Measurements from ENCODE around the gene ZFP36L2. TPM values are rescaled to one million over a fixed set of nuclear protein-coding genes. Genes with fewer than 3 reads are reported as not detected.

Gene ZFP36L2
- polyA plus RNA-seq, 1 of the 3 experiments (the other 2 are of a cell fraction): 18.4 TPM

DNA sequence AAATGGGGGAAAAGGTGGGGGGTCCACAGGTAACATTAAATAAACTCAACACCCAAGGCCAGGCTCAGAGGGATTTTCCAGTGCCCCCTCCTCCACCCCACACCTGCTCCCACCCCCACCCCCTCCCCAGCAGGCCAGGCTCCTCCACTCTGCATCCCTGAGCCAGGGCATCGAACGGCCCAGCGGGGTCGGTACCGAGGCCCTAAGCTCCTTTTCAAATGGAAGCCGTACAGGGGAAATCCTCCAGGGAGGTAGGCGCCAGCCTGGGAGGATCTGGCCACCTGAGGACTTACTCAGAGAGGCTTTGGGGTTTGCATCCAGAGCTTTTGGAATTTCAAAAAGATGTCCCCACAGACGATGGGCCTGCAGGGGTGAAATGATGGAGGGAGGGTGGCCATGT, 46.5 kb downstream of the ZFP36L2 start:
- 95% methylated on average over 8 of the region's 8 CpGs for WGBS (ENCODE audit: low lambda C conversion rate)
- Histone ChIP-seq H4K20me1 (ENCODE audit: insufficient read depth) (no peaks in the 10 kb centered on the region), H3K27me3 (ENCODE audit: insufficient read depth) (no peaks in the 10 kb centered on the region), H3K9me3 (no peaks in the 10 kb centered on the region), H3K9me2 (no peaks in the 10 kb centered on the region), H3K4me2 (no peak overlapping the region), H3F3A (replicated peaks; ENCODE audit: insufficient read depth) (peaks cover 5% of the 10 kb centered on the region), H2AFZ (ENCODE audit: low read depth) (no peak overlapping the region), H3K36me3 (replicated peaks in 1 of 2; ENCODE audit: control insufficient read depth in 1 of 2, insufficient read depth in 2 of 2, low read length in 1 of 2) (no peaks in the 10 kb centered on the region), H3K4me1 (ENCODE audit: control insufficient read depth in 1 of 2, insufficient read depth in 2 of 2, low read depth in 1 of 2, low read length in 1 of 2) (peaks cover 8 to 10% of the 10 kb centered on the region in 2 experiments; a peak in 3 of 4 replicates), H3K79me2 (ENCODE audit: insufficient read depth) (no peaks in the 10 kb centered on the region), H3K4me3 (ENCODE audit: low read depth in 2 of 2, low read length in 1 of 2) (no peak overlapping the region), H3K9ac (no peak overlapping the region), H3K27ac (ENCODE audit: low read depth in 2 of 2, low read length in 1 of 2) (no peak overlapping the region)
- TF ChIP-seq, protein P1, sequence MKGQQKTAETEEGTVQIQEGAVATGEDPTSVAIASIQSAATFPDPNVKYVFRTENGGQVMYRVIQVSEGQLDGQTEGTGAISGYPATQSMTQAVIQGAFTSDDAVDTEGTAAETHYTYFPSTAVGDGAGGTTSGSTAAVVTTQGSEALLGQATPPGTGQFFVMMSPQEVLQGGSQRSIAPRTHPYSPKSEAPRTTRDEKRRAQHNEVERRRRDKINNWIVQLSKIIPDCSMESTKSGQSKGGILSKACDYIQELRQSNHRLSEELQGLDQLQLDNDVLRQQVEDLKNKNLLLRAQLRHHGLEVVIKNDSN (IDR thresholded peaks at IDR 0.05; ENCODE audit: borderline replicate concordance, low read depth): no peak
- TF ChIP-seq, protein P2, sequence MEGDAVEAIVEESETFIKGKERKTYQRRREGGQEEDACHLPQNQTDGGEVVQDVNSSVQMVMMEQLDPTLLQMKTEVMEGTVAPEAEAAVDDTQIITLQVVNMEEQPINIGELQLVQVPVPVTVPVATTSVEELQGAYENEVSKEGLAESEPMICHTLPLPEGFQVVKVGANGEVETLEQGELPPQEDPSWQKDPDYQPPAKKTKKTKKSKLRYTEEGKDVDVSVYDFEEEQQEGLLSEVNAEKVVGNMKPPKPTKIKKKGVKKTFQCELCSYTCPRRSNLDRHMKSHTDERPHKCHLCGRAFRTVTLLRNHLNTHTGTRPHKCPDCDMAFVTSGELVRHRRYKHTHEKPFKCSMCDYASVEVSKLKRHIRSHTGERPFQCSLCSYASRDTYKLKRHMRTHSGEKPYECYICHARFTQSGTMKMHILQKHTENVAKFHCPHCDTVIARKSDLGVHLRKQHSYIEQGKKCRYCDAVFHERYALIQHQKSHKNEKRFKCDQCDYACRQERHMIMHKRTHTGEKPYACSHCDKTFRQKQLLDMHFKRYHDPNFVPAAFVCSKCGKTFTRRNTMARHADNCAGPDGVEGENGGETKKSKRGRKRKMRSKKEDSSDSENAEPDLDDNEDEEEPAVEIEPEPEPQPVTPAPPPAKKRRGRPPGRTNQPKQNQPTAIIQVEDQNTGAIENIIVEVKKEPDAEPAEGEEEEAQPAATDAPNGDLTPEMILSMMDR (IDR thresholded peaks at IDR 0.05): no peak
- TF ChIP-seq POLR2AphosphoS5 (IDR thresholded peaks at IDR 0.05; ENCODE audit: low read depth, low read length): no peak
- no peak for TF ChIP-seq NFIC (IDR thresholded peaks at IDR 0.05; ENCODE audit: borderline replicate concordance)
- TF ChIP-seq, protein P3, sequence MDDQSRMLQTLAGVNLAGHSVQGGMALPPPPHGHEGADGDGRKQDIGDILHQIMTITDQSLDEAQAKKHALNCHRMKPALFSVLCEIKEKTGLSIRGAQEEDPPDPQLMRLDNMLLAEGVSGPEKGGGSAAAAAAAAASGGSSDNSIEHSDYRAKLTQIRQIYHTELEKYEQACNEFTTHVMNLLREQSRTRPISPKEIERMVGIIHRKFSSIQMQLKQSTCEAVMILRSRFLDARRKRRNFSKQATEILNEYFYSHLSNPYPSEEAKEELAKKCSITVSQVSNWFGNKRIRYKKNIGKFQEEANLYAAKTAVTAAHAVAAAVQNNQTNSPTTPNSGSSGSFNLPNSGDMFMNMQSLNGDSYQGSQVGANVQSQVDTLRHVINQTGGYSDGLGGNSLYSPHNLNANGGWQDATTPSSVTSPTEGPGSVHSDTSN (IDR thresholded peaks at IDR 0.05): no peak
- no peak for TF ChIP-seq RXRA (IDR thresholded peaks at IDR 0.05; ENCODE audit: borderline replicate concordance, low read depth)
- no peak for TF ChIP-seq ELF1 (IDR thresholded peaks at IDR 0.05)
- TF ChIP-seq RFX5 (IDR thresholded peaks at IDR 0.05; ENCODE audit: low read length): no peak
- TF ChIP-seq, protein P4, sequence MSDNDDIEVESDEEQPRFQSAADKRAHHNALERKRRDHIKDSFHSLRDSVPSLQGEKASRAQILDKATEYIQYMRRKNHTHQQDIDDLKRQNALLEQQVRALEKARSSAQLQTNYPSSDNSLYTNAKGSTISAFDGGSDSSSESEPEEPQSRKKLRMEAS (IDR thresholded peaks at IDR 0.05; ENCODE audit: low read depth): no peak
- ChIA-PET CTCF (interaction anchor here (0.8 to 3.5 kb wide), 4 partner anchors 11 to 397 kb away, joined by 3 to 15 read pairs (median 6); no protein-coding TSS in a partner anchor), POLR2A (no interaction called here)
- DNase-seq: no peak

DNA sequence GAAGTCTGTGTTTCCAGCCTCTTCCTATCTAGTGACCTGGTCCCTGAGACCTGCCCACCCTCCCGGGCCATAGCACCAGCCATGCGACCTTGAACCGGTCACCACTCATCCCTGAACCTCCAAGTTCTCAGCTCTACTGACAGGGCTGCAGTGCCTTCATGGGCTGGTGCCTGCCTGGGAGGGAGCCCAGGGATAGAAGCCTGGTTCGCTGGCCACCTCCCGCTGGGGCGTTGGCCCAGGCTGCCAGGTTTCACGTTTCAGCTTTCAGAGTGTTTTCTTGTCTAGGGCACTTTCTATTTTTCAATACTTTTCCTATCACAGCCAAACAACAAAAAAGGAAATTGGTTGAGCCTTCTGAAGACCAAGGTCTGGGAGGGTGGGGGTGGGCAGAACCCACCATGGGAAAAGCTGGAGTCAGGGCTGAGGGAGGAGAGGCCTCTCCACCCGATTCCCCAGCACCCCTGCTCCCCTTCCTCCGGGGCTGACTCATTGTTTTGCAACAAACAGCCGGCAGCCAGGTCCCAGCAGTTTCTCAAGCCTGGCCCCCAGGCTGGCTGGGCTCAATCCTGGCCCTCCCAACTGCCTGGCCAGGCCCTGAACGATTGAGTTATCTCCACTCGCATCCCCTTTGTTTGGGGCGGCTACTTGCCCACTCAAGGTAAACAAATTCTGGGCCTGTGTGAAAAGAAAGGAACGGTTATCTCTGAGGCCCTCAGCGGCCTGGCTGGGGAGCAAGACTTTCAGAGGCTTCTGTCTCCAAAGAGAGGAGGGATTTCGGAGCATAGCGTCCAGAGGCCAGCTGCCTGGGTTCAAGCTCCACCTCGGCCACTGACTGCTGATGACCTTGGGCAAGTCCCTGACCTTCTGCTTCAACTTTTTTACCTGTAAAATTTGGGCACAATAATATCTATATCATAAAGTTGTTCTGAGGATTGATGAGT, 47.5 kb downstream of the ZFP36L2 start:
- Histone ChIP-seq H3K4me1 (ENCODE audit: control insufficient read depth in 1 of 2, insufficient read depth in 2 of 2, low read depth in 1 of 2, low read length in 1 of 2) (peaks cover 8 to 10% of the 10 kb centered on the region in 2 experiments; a peak in 3 of 4 replicates), H3K79me2 (ENCODE audit: insufficient read depth) (no peaks in the 10 kb centered on the region), H3K36me3 (replicated peaks in 1 of 2; ENCODE audit: control insufficient read depth in 1 of 2, insufficient read depth in 2 of 2, low read length in 1 of 2) (no peaks in the 10 kb centered on the region), H3K27ac (ENCODE audit: low read depth in 2 of 2, low read length in 1 of 2) (peak overlapping the region; percentile 61 to 72), H3K4me3 (ENCODE audit: low read depth in 2 of 2, low read length in 1 of 2) (no peak overlapping the region), H3K9me3 (0 out of 2 replicates have a peak, but pooled peaks cover 6% of the 10 kb centered on the region), H3F3A (replicated peaks; ENCODE audit: insufficient read depth) (peaks cover 5% of the 10 kb centered on the region), H3K27me3 (ENCODE audit: insufficient read depth) (no peaks in the 10 kb centered on the region), H3K9ac (peak overlapping the region; percentile 45), H3K9me2 (no peaks in the 10 kb centered on the region), H4K20me1 (ENCODE audit: insufficient read depth) (no peaks in the 10 kb centered on the region), H2AFZ (ENCODE audit: low read depth) (peak overlapping the region; percentile 75; the same call in 1 of the 2 replicates), H3K4me2 (peak overlapping the region; percentile 14)
- DNase-seq: peak; percentile 59
- ChIA-PET POLR2A (interaction anchor here (0.6 kb wide), 1 partner anchor 10 kb away, joined by 3 read pairs; no protein-coding TSS in a partner anchor), CTCF (interaction anchor here (1.7 to 3.5 kb wide), 3 partner anchors 10 to 204 kb away, joined by 5 to 15 read pairs (median 7); no protein-coding TSS in a partner anchor)
- WGBS (ENCODE audit: low lambda C conversion rate): 59% methylated on average over 18 of the region's 18 CpGs
- TF ChIP-seq TCF12 (IDR thresholded peaks at IDR 0.05) (peak; percentile 66; the same call in 1 of the 2 replicates), NRF1 (IDR thresholded peaks at IDR 0.05; ENCODE audit: low read depth, low read length) (no peak), FOXM1 (IDR thresholded peaks at IDR 0.05; ENCODE audit: low read depth) (no peak), EP300 (IDR thresholded peaks at IDR 0.05; ENCODE audit: borderline replicate concordance in 1 of 2, low read depth in 1 of 2, low read length in 1 of 2) (no peak), FOSL2 (IDR thresholded peaks at IDR 0.05; ENCODE audit: borderline replicate concordance, low read depth) (peak; percentile 88), RAD21 (IDR thresholded peaks at IDR 0.05; ENCODE audit: low read length) (no peak), NFIC (IDR thresholded peaks at IDR 0.05; ENCODE audit: borderline replicate concordance) (peak; percentile 18; the same call in 1 of the 2 replicates), JUND (IDR thresholded peaks at IDR 0.05) (peak; percentile 70; the same call in 1 of the 2 replicates)
- TF ChIP-seq, protein P1 (IDR thresholded peaks at IDR 0.05; ENCODE audit: borderline replicate concordance, low read depth): no peak
- TF ChIP-seq, protein P5, sequence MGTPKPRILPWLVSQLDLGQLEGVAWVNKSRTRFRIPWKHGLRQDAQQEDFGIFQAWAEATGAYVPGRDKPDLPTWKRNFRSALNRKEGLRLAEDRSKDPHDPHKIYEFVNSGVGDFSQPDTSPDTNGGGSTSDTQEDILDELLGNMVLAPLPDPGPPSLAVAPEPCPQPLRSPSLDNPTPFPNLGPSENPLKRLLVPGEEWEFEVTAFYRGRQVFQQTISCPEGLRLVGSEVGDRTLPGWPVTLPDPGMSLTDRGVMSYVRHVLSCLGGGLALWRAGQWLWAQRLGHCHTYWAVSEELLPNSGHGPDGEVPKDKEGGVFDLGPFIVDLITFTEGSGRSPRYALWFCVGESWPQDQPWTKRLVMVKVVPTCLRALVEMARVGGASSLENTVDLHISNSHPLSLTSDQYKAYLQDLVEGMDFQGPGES (IDR thresholded peaks at IDR 0.05; ENCODE audit: low read depth, low read length): no peak
- TF ChIP-seq, protein P6, sequence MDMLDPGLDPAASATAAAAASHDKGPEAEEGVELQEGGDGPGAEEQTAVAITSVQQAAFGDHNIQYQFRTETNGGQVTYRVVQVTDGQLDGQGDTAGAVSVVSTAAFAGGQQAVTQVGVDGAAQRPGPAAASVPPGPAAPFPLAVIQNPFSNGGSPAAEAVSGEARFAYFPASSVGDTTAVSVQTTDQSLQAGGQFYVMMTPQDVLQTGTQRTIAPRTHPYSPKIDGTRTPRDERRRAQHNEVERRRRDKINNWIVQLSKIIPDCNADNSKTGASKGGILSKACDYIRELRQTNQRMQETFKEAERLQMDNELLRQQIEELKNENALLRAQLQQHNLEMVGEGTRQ (IDR thresholded peaks at IDR 0.05; ENCODE audit: borderline replicate concordance, low read depth, low read length): no peak
